ENCODE results near the gene FREM2. TPM values are rescaled to one million over a fixed set of nuclear protein-coding genes. Genes with fewer than 3 reads are reported as not detected.

The FREM2 gene
- total and polyA plus RNA-seq, 9 of the 15 experiments (the other 6 are each of a cell fraction or from before 2014, with no cell fraction given), result under 0.01 to 0.02 TPM; not detected in 7

GRCh38 chr13:38879786-38880185, 192.9 kb downstream of the FREM2 start:
- Histone ChIP-seq H3K9me3 (replicated peaks; ENCODE audit: control insufficient read depth, insufficient read depth, low read depth, low read length) (no peaks in the 10 kb centered on the region), H3K36me3 (ENCODE audit: control insufficient read depth, insufficient read depth, low read length) (no peaks in the 10 kb centered on the region), H3K4me1 (replicated peaks in 1 of 2; ENCODE audit: control insufficient read depth in 2 of 2, insufficient read depth in 2 of 2, low read length in 2 of 2) (no peaks in the 10 kb centered on the region), H3K27ac (ENCODE audit: extremely low read depth, low read depth, low read length) (no peak overlapping the region), H2AFZ (ENCODE audit: low read depth, low read length) (no peak overlapping the region), H3K4me3 (no peak overlapping the region), H4K20me1 (replicated peaks; ENCODE audit: control insufficient read depth, insufficient read depth, low read length) (no peaks in the 10 kb centered on the region; the same call in 1 of the 2 replicates), H3K79me2 (ENCODE audit: control insufficient read depth, insufficient read depth, low read length) (no peaks in the 10 kb centered on the region), H3K9me1 (ENCODE audit: control insufficient read depth, insufficient read depth, low read length) (no peaks in the 10 kb centered on the region), H3K4me2 (ENCODE audit: insufficient read depth, low read length) (no peak overlapping the region), H3K9ac (ENCODE audit: insufficient read depth in 1 of 2, low read depth in 2 of 2, low read length in 2 of 2) (no peak overlapping the region), H3K27me3 (ENCODE audit: control insufficient read depth in 2 of 2, insufficient read depth in 2 of 2, low read length in 2 of 2) (0 out of 5 replicates have a peak, but pooled peaks cover 0 to 4% of the 10 kb centered on the region in 2 experiments)
- no peak for ATAC-seq
- ChIA-PET CTCF (ENCODE audit: low intra/inter-chr PET ratio) (no interaction called here), POLR2A (no interaction called here)
- BruUV-seq (replicated peaks), result no TSS peak
- DNase-seq (ENCODE audit: extremely low read depth in 1 of 4, low spot score in 3 of 4), result no peak
- TF ChIP-seq ZC3H8 (IDR thresholded peaks at IDR 0.05), result no peak
- no peak for TF ChIP-seq RHOXF2B (CRISPR knock-in tag; conservative IDR thresholded peaks at IDR 0.05)
- no peak for TF ChIP-seq ZNF274 (IDR thresholded peaks at IDR 0.05; ENCODE audit: borderline replicate concordance, low read depth, low read length)
- no peak for TF ChIP-seq THAP7 (CRISPR knock-in tag; IDR thresholded peaks at IDR 0.05)
- no peak for TF ChIP-seq ZNF311 (CRISPR knock-in tag; IDR thresholded peaks at IDR 0.05)
- TF ChIP-seq EP400 (IDR thresholded peaks at IDR 0.05), result no peak
- no peak for TF ChIP-seq ARID3A (IDR thresholded peaks at IDR 0.05; ENCODE audit: borderline replicate concordance, low read depth, low read length)
- no peak for TF ChIP-seq CBFA2T3 (IDR thresholded peaks at IDR 0.05)
- TF ChIP-seq MAZ (CRISPR knock-in tag; conservative IDR thresholded peaks at IDR 0.05 in 1 of 2, IDR thresholded peaks at IDR 0.05 in 1 of 2), result no peak
- no peak for TF ChIP-seq ZFP30 (CRISPR knock-in tag; IDR thresholded peaks at IDR 0.05; ENCODE audit: borderline replicate concordance)
- TF ChIP-seq ZNF143 (CRISPR knock-in tag; IDR thresholded peaks at IDR 0.05), result no peak
- in situ Hi-C loops (cut with MboI), result loop anchor here (25.0 kb wide), 1 partner anchor 1792 kb away; no protein-coding TSS in a partner anchor
- intact Hi-C loops (cut with micrococcal nuclease), result no loop called here
- FAIRE-seq, result no peak
